A673 (cell line): ENCODE results near the gene CHRND.

Experiments used
- EZH2 ChIP-seq: fragments of 200-600 bp; sonication (generic); IDR thresholded peaks from 2 replicates; pipeline ENCODE4 v1.6.1; 2017; ENCODE audit warnings: borderline replicate concordance, low read depth, mild to moderate bottlenecking, mixed read lengths, antibody characterized with exemption, low read length; ENCODE audit not compliant: poor library complexity, severe bottlenecking
- TF ChIP-seq, protein P1 (sequence below): fragments of 300-800, 200-600 bp; sonication (generic); conservative IDR thresholded peaks from 2 replicates; pipeline ENCODE4 v1.5.1; 2017; ENCODE audit warnings: low read depth, mild to moderate bottlenecking, antibody characterized with exemption, low read length, moderate library complexity, mixed read lengths

DNA sequence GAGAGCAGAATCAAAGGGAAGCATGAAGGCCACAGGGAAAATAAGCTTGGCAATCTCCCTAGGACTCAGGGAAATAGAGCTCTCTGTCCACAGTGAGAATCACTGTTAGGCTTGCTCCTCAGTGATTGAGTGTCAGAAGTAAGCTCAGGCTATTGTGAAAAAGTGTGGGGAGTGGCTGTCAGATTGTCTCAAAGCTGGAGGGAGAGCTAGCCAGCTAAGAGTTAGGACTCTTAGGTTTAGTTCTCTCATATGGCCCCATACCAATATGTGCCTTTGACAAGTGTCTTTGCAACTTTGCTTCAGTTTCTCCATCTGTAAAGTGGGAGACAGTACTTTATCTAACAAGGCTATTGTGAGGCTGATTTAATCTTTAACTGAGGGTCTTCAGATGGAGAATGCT is 41.8 kb downstream of the CHRND start:
- TF ChIP-seq, protein P1, sequence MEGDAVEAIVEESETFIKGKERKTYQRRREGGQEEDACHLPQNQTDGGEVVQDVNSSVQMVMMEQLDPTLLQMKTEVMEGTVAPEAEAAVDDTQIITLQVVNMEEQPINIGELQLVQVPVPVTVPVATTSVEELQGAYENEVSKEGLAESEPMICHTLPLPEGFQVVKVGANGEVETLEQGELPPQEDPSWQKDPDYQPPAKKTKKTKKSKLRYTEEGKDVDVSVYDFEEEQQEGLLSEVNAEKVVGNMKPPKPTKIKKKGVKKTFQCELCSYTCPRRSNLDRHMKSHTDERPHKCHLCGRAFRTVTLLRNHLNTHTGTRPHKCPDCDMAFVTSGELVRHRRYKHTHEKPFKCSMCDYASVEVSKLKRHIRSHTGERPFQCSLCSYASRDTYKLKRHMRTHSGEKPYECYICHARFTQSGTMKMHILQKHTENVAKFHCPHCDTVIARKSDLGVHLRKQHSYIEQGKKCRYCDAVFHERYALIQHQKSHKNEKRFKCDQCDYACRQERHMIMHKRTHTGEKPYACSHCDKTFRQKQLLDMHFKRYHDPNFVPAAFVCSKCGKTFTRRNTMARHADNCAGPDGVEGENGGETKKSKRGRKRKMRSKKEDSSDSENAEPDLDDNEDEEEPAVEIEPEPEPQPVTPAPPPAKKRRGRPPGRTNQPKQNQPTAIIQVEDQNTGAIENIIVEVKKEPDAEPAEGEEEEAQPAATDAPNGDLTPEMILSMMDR = no peak
- TF ChIP-seq EZH2 = no peak
